Kidney (tissue), 14 donors: ENCODE measurements around the gene FLT1. TPM values are rescaled to one million over a fixed set of nuclear protein-coding genes. Genes with fewer than 3 reads are reported as not detected.

Experiments
- DNase-seq, 5 donors: peaks; one replicate each; pipeline ENCODE4 v3.0.0-alpha.2; 2013 to 2020
- FAIRE-seq: peaks from 2 replicates; lab custom pipeline; 2012; peaks lifted over from hg19 to GRCh38; lab: Jason Lieb, UNC
- H3K27ac ChIP-seq, 2 donors: one replicate each; pipeline ENCODE4 v1.7.0; 2013; ENCODE audit warnings: low read depth in 2 of 2, low read length in 2 of 2, inconsistent platforms in 1 of 2
- H3K27me3 ChIP-seq: one replicate; pipeline ENCODE4 v1.7.1; 2013; ENCODE audit warnings: low read length, inconsistent platforms; ENCODE audit not compliant: control insufficient read depth, insufficient read depth
- H3K36me3 ChIP-seq, 3 donors: one replicate each; pipeline versions ENCODE4 v1.7.0 to v1.7.1; 2013; ENCODE audit warnings: low read length in 3 of 3, control low read depth in 1 of 3, inconsistent platforms in 1 of 3; ENCODE audit not compliant: insufficient read depth in 3 of 3, control insufficient read depth in 2 of 3
- H3K4me1 ChIP-seq, 3 donors: one replicate each; pipeline versions ENCODE4 v1.7.0 to v1.7.1; 2013; ENCODE audit warnings: low read length in 3 of 3, inconsistent platforms in 1 of 3, low read depth in 1 of 3; ENCODE audit not compliant: control insufficient read depth in 2 of 3, insufficient read depth in 2 of 3
- H3K4me3 ChIP-seq, 3 donors: one replicate each; pipeline versions ENCODE4 v1.7.0 to v1.8.1; 2013; ENCODE audit warnings: low read length in 3 of 3, control low read depth in 1 of 3, inconsistent platforms in 1 of 3
- H3K9ac ChIP-seq, 3 donors: one replicate each; pipeline versions ENCODE4 v1.7.0 to v1.7.1; 2013; ENCODE audit warnings: low read length in 3 of 3, control low read depth in 1 of 3, inconsistent platforms in 1 of 3
- H3K9me3 ChIP-seq, 3 donors: one replicate each; pipeline versions ENCODE4 v1.7.0 to v1.7.1; 2013; ENCODE audit warnings: low read length in 3 of 3, control low read depth in 1 of 3, inconsistent platforms in 1 of 3; ENCODE audit not compliant: control insufficient read depth in 2 of 3, insufficient read depth in 1 of 3
- CTCF ChIP-seq: IDR thresholded peaks from 3 replicates; pipeline ENCODE4 v1.5.1; 2012; ENCODE audit warnings: mild to moderate bottlenecking, moderate library complexity, borderline replicate concordance; ENCODE audit not compliant: insufficient read depth; ENCODE audit errors: extremely low read depth
- intact Hi-C: fragments of 100-400 bp; cut with DNase I; formaldehyde crosslinking; loops from one replicate; pipeline ENCODE4 v1.11.1; 2022
- polyA plus RNA-seq: library from polyadenylated mRNA; stranded (reverse); fragments of 350-450 nt; fragmentation: Illumina TruSeq; extraction: RNeasy Lipid Tissue Mini Kit (QIAGEN cat#74804); gene quantifications from one replicate; pipeline ENCODE4 v1.2.3, GENCODE V29; 2014; ENCODE audit warnings: low read depth, low replicate concordance; ENCODE audit not compliant: insufficient read depth
- total RNA-seq: library from RNA; stranded (reverse); fragmentation: NEBNext Ultra II Directional; extraction: Animal tissue kit (Norgen Biotek cat#: 25700); gene quantifications from one replicate; pipeline ENCODE4 v1.2.1, GENCODE V29; 2021
- donor health status: control.
- donor health status: control.
- donor health status: control.
- donor health status: control.
- donor health status: control.
- donor health status: DM: yes; HTN: yes; CAD: no.
- donor health status: Normal renal cell carcinoma (clear cell type).

The FLT1 gene
- total and polyA plus RNA-seq, 2 donors from 2014 or later: 17.2 to 45.7 TPM

- Histone ChIP-seq H3K27me3 (no peaks in the 10 kb centered on the region), H3K36me3 (no peaks in the 10 kb centered on the region), H3K9ac (no peak overlapping the region), H3K27ac (no peak overlapping the region), H3K4me1 (no peaks in the 10 kb centered on the region), H3K9me3 (no peaks in the 10 kb centered on the region), H3K4me3 (no peak overlapping the region)
- TF ChIP-seq CTCF: no peak
- DNase-seq (no peak), FAIRE-seq (no peak)
- intact Hi-C loops: no loop called here
Measured at GRCh38 chr13:28373810-28374209, 121.1 kb downstream of the FLT1 start.

GRCh38 chr13:28370448-28370847 lies 124.5 kb downstream of the FLT1 start:
- TF ChIP-seq CTCF: no peak
- FAIRE-seq (no peak), DNase-seq (no peak)
- intact Hi-C loops: no loop called here
- Histone ChIP-seq H3K36me3 (no peaks in the 10 kb centered on the region), H3K27ac (no peak overlapping the region), H3K27me3 (no peaks in the 10 kb centered on the region), H3K4me1 (no peaks in the 10 kb centered on the region), H3K9ac (no peak overlapping the region), H3K9me3 (no peaks in the 10 kb centered on the region), H3K4me3 (no peak overlapping the region)

- no peak for DNase-seq
- no peak overlapping the region for H3K4me3 ChIP-seq
- H3K9me3 ChIP-seq: peaks cover 0 to 2% (median 0%) of the 10 kb centered on the region in 3 donors
- H3K9ac ChIP-seq: no peak overlapping the region
- H3K27ac ChIP-seq: no peak overlapping the region
- H3K4me1 ChIP-seq: no peaks in the 10 kb centered on the region
- no peaks in the 10 kb centered on the region for H3K36me3 ChIP-seq
- intact Hi-C loops: no loop called here
- TF ChIP-seq CTCF: no peak
- no peak for FAIRE-seq
- no peaks in the 10 kb centered on the region for H3K27me3 ChIP-seq
Measured at GRCh38 chr13:28358708-28359107, 136.2 kb downstream of the FLT1 start.

- Histone ChIP-seq H3K9ac (no peak overlapping the region), H3K27ac (peak overlapping the region in 1 of 2 donors; percentile 11)
- FAIRE-seq: no peak
Measured at GRCh38 chr13:28357911-28358433, 137.0 kb downstream of the FLT1 start.

More at GRCh38 chr13:28357911-28358433, 137.0 kb downstream of the FLT1 start:
- DNase-seq: no peak
- intact Hi-C loops: no loop called here
- Histone ChIP-seq H3K4me3 (no peak overlapping the region), H3K9me3 (peaks cover 0 to 2% (median 0%) of the 10 kb centered on the region in 3 donors), H3K27me3 (no peaks in the 10 kb centered on the region), H3K4me1 (no peaks in the 10 kb centered on the region), H3K36me3 (no peaks in the 10 kb centered on the region)
- TF ChIP-seq CTCF: no peak
